CD4-positive, alpha-beta memory T cell (primary cell): Measurements from ENCODE around the gene DENND2A. TPM values are rescaled to one million over a fixed set of nuclear protein-coding genes. Genes with fewer than 3 reads are reported as not detected.

ENCODE experiments used
- CTCF ChIA-PET: fragments of 350-600 bp; sonication (Branson Sonifier 250); formaldehyde crosslinking; loops from one replicate; lab custom pipeline; 2021; ENCODE audit warnings: inconsistent platforms; ENCODE audit not compliant: partially characterized antibody; lab: Charles Lee
- POLR2A ChIA-PET: fragments of 350-600 bp; sonication (Branson Sonifier 250); formaldehyde crosslinking; loops from one replicate; lab custom pipeline; 2021; ENCODE audit not compliant: partially characterized antibody; lab: Charles Lee
- DNase-seq, 5 donors: peaks; one replicate each; pipeline versions ENCODE4 v3.0.0 to v3.0.0-alpha.2; 2020 to 2022; ENCODE audit warnings: mixed read lengths in 1 of 5
- H3K27ac ChIP-seq: one replicate; pipeline ENCODE4 v1.7.0; 2013; ENCODE audit warnings: low read depth, low read length
- H3K27me3 ChIP-seq: 2 replicates; pipeline ENCODE4 v1.7.0; 2013; ENCODE audit warnings: mild to moderate bottlenecking, low read length, moderate library complexity; ENCODE audit not compliant: insufficient read depth
- H3K36me3 ChIP-seq: 2 replicates; pipeline ENCODE4 v1.7.0; 2013; ENCODE audit warnings: mild to moderate bottlenecking, low read length, moderate library complexity; ENCODE audit not compliant: insufficient read depth
- H3K4me1 ChIP-seq: 2 replicates; pipeline ENCODE4 v1.7.0; 2013; ENCODE audit warnings: mild to moderate bottlenecking, low read length, moderate library complexity; ENCODE audit not compliant: insufficient read depth
- H3K4me3 ChIP-seq, 2 donors: one replicate each; pipeline ENCODE4 v1.7.0; 2013; ENCODE audit warnings: low read length in 2 of 2, mild to moderate bottlenecking in 1 of 2
- H3K9me3 ChIP-seq, 2 donors: one replicate each; pipeline ENCODE4 v1.7.0; 2013; ENCODE audit warnings: low read length in 2 of 2, control low read depth in 1 of 2; ENCODE audit not compliant: control insufficient read depth in 1 of 2
- H3K27ac Mint-ChIP-seq, 7 donors: one replicate each; pipeline ENCODE4 v1.8.0; 2020 to 2021; ENCODE audit warnings: mixed read lengths in 7 of 7, mild to moderate bottlenecking in 6 of 7, inconsistent platforms in 3 of 7, moderate library complexity in 3 of 7
- H3K27me3 Mint-ChIP-seq, 2 donors: one replicate each; pipeline ENCODE4 v1.8.0; 2020 to 2021; ENCODE audit warnings: mixed read lengths in 2 of 2
- H3K36me3 Mint-ChIP-seq, 2 donors: one replicate each; pipeline ENCODE4 v1.8.0; 2020 to 2021; ENCODE audit warnings: mixed read lengths in 2 of 2, inconsistent platforms in 1 of 2, mild to moderate bottlenecking in 1 of 2
- H3K4me1 Mint-ChIP-seq, 4 donors: one replicate each; pipeline ENCODE4 v1.8.0; 2020 to 2021; ENCODE audit warnings: mixed read lengths in 4 of 4, mild to moderate bottlenecking in 1 of 4
- H3K4me3 Mint-ChIP-seq, 8 donors: one replicate each; pipeline ENCODE4 v1.8.0; 2020 to 2021; ENCODE audit warnings: mixed read lengths in 8 of 8, mild to moderate bottlenecking in 7 of 8, moderate library complexity in 6 of 8, inconsistent platforms in 3 of 8
- H3K9me3 Mint-ChIP-seq, 8 donors: one replicate each; pipeline ENCODE4 v1.8.0; 2020 to 2021; ENCODE audit warnings: mixed read lengths in 8 of 8, mild to moderate bottlenecking in 5 of 8, inconsistent platforms in 3 of 8, moderate library complexity in 1 of 8
- intact Hi-C: fragments of 100-400 bp; cut with micrococcal nuclease; formaldehyde crosslinking; loops from one replicate; pipeline ENCODE4 v1.15.1; 2023
- polyA plus RNA-seq, 2 donors: library from polyadenylated mRNA; unstranded; fragments of 300-500 nt; fragmentation: Illumina TruSeq; gene quantifications; one replicate each; pipeline ENCODE4 v1.2.3, GENCODE V29; 2021
- total RNA-seq, 2 experiments: library from RNA; stranded (reverse); gene quantifications; one replicate each; pipeline ENCODE4 v1.2.3, GENCODE V29; 2021

DENND2A gene
- total and polyA plus RNA-seq, 4 experiments from 2014 or later: not detected

DNA sequence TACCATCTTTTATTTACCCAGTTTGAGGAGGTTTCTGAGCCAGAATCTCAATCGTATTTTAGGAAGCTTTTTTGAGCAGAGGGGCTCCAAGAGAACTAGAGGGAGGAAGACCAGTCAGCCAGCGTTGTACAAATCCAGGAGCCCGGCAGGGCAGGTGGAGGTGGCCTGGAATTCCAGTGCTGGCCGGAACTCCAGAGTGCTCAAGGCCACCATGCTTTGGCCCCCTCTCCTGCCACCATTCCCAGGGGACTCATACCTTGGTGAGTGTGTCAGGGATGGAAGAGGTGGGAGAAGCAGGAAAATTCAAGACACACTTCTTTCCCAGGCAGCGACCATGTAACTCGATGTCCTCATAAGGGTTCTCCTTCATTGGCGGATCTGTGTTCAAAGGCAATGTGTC is 55.3 kb downstream of the DENND2A start:
- H3K9me3 ChIP-seq: no peaks in the 10 kb centered on the region
- H3K4me1 ChIP-seq: no peaks in the 10 kb centered on the region
- no peak for DNase-seq
- intact Hi-C loops: no loop called here
- no peak overlapping the region for H3K27ac Mint-ChIP-seq
- H3K27me3 ChIP-seq: no peaks in the 10 kb centered on the region
- H3K36me3 Mint-ChIP-seq: no peaks in the 10 kb centered on the region
- no peaks in the 10 kb centered on the region for H3K27me3 Mint-ChIP-seq
- no peak overlapping the region for H3K4me3 Mint-ChIP-seq
- H3K36me3 ChIP-seq: no peaks in the 10 kb centered on the region
- H3K4me3 ChIP-seq: no peak overlapping the region
- H3K4me1 Mint-ChIP-seq: no peaks in the 10 kb centered on the region
- POLR2A ChIA-PET: no interaction called here
- CTCF ChIA-PET: no interaction called here
- no peaks in the 10 kb centered on the region for H3K9me3 Mint-ChIP-seq
- H3K27ac ChIP-seq: no peak overlapping the region

DNA sequence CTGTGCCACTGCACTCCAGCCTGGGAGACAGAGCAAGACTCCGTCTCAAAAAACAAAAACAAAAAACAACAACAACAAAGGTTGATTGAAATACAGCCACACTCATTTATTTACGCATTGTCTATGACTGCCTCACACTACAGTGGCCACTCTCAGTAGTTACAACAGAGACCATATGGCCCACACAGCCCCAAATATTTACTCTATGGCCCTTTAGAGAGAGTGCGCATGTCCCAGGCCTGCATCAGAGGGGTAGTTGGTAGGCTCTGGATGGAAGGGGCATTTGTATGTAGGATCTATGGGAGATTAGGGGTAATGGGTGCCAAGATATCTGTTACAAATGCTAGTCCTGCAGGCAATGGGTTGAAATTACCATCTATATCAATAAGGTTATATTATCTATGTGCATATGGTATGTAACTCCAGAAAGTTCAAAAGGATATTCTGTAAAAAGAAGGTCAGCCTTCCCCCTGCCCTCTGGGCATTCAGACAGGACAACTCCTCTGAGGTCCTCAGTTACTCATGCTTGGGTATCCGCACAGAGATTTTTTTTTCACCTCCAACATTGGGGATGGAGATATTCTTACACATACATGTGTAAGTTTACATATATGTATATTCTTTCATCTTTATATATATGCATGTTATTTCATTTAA is 56.3 kb downstream of the DENND2A start:
- no peak overlapping the region for H3K27ac ChIP-seq
- CTCF ChIA-PET: no interaction called here
- Mint-ChIP-seq H3K4me3 (no peak overlapping the region), H3K36me3 (no peaks in the 10 kb centered on the region), H3K9me3 (no peaks in the 10 kb centered on the region), H3K27ac (no peak overlapping the region), H3K4me1 (no peaks in the 10 kb centered on the region), H3K27me3 (no peaks in the 10 kb centered on the region)
- no peaks in the 10 kb centered on the region for H3K4me1 ChIP-seq
- intact Hi-C loops: no loop called here
- H3K27me3 ChIP-seq: no peaks in the 10 kb centered on the region
- POLR2A ChIA-PET: no interaction called here
- no peaks in the 10 kb centered on the region for H3K36me3 ChIP-seq
- no peaks in the 10 kb centered on the region for H3K9me3 ChIP-seq
- no peak overlapping the region for H3K4me3 ChIP-seq
- no peak for DNase-seq

DNA sequence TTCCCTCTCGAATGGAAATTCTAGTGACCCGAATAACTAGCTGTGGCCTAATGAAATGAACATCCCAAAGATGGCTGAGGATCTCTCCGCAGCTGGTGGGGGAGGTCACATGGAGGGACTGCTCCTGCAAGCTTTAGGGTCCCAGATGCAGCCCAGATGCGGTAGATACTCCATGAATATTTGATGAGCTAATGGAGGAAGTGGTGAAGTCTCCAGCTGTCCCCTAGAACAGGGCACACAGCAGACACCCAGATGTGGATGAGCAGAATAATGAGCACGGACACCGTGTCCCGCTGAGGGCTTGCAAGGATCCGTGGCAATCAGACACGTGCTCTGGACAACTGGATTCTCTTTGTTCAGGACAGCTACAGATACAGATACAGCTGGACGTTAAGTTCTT is 59.2 kb downstream of the DENND2A start:
- H3K4me1 ChIP-seq: no peaks in the 10 kb centered on the region
- H3K27ac ChIP-seq: no peak overlapping the region
- no peak for DNase-seq
- Mint-ChIP-seq H3K4me3 (no peak overlapping the region), H3K27me3 (peaks cover 0 to 4% of the 10 kb centered on the region in 2 donors), H3K36me3 (no peaks in the 10 kb centered on the region), H3K4me1 (no peaks in the 10 kb centered on the region), H3K27ac (no peak overlapping the region), H3K9me3 (no peaks in the 10 kb centered on the region)
- no peak overlapping the region for H3K4me3 ChIP-seq
- ChIA-PET CTCF (no interaction called here), POLR2A (no interaction called here)
- H3K36me3 ChIP-seq: no peaks in the 10 kb centered on the region
- intact Hi-C loops: no loop called here
- H3K9me3 ChIP-seq: no peaks in the 10 kb centered on the region
- H3K27me3 ChIP-seq: no peaks in the 10 kb centered on the region

DNA sequence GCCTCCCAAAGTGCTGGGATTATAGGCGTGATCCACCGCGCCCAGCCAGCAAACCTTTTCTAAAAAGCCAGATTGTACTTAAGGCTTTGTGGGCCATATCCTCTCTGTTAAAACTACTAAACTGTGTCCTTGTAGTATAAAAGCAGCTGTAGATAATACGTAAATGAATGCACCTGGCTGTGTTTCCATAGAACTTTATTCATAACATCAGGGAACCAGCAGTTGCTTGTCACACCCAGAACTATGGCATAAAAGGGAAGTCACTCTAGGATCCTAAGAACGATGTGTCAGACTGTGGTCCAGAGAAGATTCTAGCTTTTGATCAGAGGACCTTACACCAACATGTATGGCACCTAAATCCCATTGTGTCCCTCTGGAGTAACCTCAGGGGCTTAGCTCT is 63.0 kb downstream of the DENND2A start:
- POLR2A ChIA-PET: no interaction called here
- no peaks in the 10 kb centered on the region for H3K9me3 Mint-ChIP-seq

DNA sequence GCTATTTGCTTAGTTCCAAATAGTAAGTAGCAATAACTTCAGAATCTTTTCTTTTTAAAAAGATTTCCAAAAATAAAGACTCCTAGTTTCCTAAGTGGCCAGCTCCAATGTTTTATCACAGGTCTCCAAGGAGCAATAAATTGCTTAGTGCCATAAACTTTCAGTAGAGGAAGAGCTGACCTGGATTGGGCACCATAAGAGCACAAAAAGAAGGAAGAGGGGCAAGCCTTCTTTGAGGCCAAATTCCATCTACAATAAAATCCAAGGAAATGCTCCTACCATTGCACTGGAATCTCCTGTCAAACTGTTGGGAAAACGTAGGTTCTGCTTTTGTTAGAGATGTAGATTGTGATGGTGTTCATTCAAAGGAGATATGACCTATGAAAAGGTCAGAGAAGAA is 64.0 kb downstream of the DENND2A start:
- H3K4me3 ChIP-seq: no peak overlapping the region
- peaks cover 11 to 16% of the 10 kb centered on the region in 2 donors for H3K27me3 Mint-ChIP-seq
- CTCF ChIA-PET: no interaction called here
- H3K9me3 Mint-ChIP-seq: no peaks in the 10 kb centered on the region
- POLR2A ChIA-PET: no interaction called here
- no peak overlapping the region for H3K27ac ChIP-seq
- H3K4me3 Mint-ChIP-seq: no peak overlapping the region
- H3K27ac Mint-ChIP-seq: no peak overlapping the region
- H3K9me3 ChIP-seq: no peaks in the 10 kb centered on the region
- no peaks in the 10 kb centered on the region for H3K36me3 ChIP-seq
- no peaks in the 10 kb centered on the region for H3K27me3 ChIP-seq
- intact Hi-C loops: no loop called here
- no peak for DNase-seq
- no peaks in the 10 kb centered on the region for H3K36me3 Mint-ChIP-seq
- no peaks in the 10 kb centered on the region for H3K4me1 Mint-ChIP-seq
- H3K4me1 ChIP-seq: no peaks in the 10 kb centered on the region

More for the DNA sequence above, 63.0 kb downstream of the DENND2A start:
- no peak for DNase-seq
- Histone ChIP-seq H3K36me3 (no peaks in the 10 kb centered on the region), H3K27ac (no peak overlapping the region), H3K4me1 (no peaks in the 10 kb centered on the region), H3K27me3 (no peaks in the 10 kb centered on the region), H3K9me3 (no peaks in the 10 kb centered on the region), H3K4me3 (no peak overlapping the region)
- no peaks in the 10 kb centered on the region for H3K4me1 Mint-ChIP-seq
- H3K4me3 Mint-ChIP-seq: no peak overlapping the region
- H3K27me3 Mint-ChIP-seq: peaks cover 11 to 12% of the 10 kb centered on the region in 2 donors
- no peaks in the 10 kb centered on the region for H3K36me3 Mint-ChIP-seq
- intact Hi-C loops: no loop called here
- no peak overlapping the region for H3K27ac Mint-ChIP-seq
- CTCF ChIA-PET: no interaction called here

DNA sequence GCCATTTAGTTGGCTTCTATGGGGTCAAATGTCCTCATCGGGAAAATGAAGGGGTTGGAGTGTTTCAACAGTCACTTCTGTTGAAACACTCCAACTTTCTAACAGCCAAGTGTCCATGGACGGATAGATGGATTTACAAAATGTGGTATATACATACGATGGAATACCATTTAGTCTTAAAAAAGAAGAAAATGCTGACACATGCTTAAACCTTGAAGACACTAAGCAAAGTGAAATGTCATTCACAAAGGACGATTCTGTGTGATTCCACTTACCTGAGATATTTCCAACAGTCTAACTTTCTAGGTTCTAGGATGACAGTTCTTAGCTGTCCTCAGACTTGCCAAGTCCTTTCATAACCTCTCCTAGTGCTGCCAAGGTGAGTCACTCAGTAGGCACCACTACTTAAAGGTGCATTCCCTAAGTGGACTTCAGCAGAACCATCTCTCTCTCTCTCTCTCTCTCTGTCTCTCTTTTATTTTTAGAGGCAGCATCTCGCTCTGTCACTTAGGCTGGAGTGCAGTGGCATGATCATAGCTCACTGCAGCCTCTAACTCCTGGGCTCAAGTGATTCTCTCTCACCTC is 69.0 kb downstream of the DENND2A start:
- Mint-ChIP-seq H3K27ac (no peak overlapping the region), H3K4me1 (no peaks in the 10 kb centered on the region), H3K4me3 (no peak overlapping the region), H3K9me3 (no peaks in the 10 kb centered on the region), H3K27me3 (peaks cover 11 to 15% of the 10 kb centered on the region in 2 donors), H3K36me3 (no peaks in the 10 kb centered on the region)
- CTCF ChIA-PET: no interaction called here
- Histone ChIP-seq H3K4me3 (no peak overlapping the region), H3K27ac (no peak overlapping the region), H3K36me3 (no peaks in the 10 kb centered on the region), H3K27me3 (no peaks in the 10 kb centered on the region), H3K9me3 (no peaks in the 10 kb centered on the region), H3K4me1 (no peaks in the 10 kb centered on the region)
- DNase-seq: no peak
- POLR2A ChIA-PET: interaction anchor here (0.6 kb wide), 1 partner anchor 36 kb away, joined by 3 read pairs; no protein-coding TSS in a partner anchor
- intact Hi-C loops: no loop called here

DNA sequence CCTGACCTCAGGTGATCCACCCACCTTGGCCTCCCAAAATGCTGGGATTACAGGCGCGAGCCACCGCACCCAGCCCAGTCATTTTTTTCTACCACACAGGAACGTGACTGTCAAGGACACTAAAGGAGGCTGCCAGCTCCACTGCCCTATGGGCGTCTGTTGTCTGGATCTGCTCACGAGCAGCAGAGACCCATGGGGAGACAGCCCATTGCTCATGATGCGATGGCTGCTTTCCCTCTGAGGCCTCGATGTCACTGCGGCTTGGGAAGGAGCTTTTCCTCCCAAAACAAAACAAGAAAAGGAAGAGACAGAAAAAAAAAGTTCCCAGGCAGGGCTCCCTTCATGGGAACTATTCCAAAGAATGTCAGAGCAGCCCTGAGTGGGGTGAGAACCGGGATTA is 70.5 kb downstream of the DENND2A start:
- H3K27ac ChIP-seq: no peak overlapping the region
- POLR2A ChIA-PET: no interaction called here
- H3K27ac Mint-ChIP-seq: no peak overlapping the region

More for the DNA sequence above, 70.5 kb downstream of the DENND2A start:
- no peaks in the 10 kb centered on the region for H3K27me3 ChIP-seq
- DNase-seq: no peak
- no peaks in the 10 kb centered on the region for H3K36me3 ChIP-seq
- CTCF ChIA-PET: no interaction called here
- no peaks in the 10 kb centered on the region for H3K36me3 Mint-ChIP-seq
- H3K4me3 ChIP-seq: no peak overlapping the region
- H3K4me3 Mint-ChIP-seq: no peak overlapping the region
- no peaks in the 10 kb centered on the region for H3K4me1 ChIP-seq
- H3K27me3 Mint-ChIP-seq: peaks cover 11 to 17% of the 10 kb centered on the region in 2 donors
- H3K4me1 Mint-ChIP-seq: no peaks in the 10 kb centered on the region
- no peaks in the 10 kb centered on the region for H3K9me3 Mint-ChIP-seq
- intact Hi-C loops: no loop called here
- H3K9me3 ChIP-seq: no peaks in the 10 kb centered on the region
